PC-9 (cell line): ENCODE results near the gene CACNA1A. TPM values are rescaled to one million over a fixed set of nuclear protein-coding genes. Genes with fewer than 3 reads are reported as not detected.

ENCODE experiments used
- BruUV-seq: library from RNA; stranded (reverse); fragments of 400-500 nt; replicated peaks from 2 replicates; lab custom pipeline; 2021; lab: Mats Ljungman, UMichigan
- CTCF ChIA-PET: fragments of 300-600 bp; sonication (Branson Sonifier 250); formaldehyde crosslinking; loops from one replicate; lab custom pipeline; 2022; ENCODE audit warnings: antibody characterized with exemption; lab: Charles Lee
- POLR2A ChIA-PET: fragments of 300-600 bp; sonication (Branson Sonifier 250); formaldehyde crosslinking; loops from one replicate; lab custom pipeline; 2022; ENCODE audit warnings: antibody characterized with exemption; ENCODE audit not compliant: unreplicated experiment; lab: Charles Lee
- DNase-seq, 2 experiments: peaks; one replicate each; pipeline versions ENCODE4 v3.0.0 to v3.0.0-alpha.2; 2015 to 2022; ENCODE audit warnings: mixed read lengths in 1 of 2
- H2AFZ ChIP-seq: fragments of 200-600 bp; sonication (generic); 2 replicates; pipeline ENCODE4 v1.8.1; 2017; ENCODE audit warnings: antibody characterized with exemption
- H3F3A ChIP-seq: fragments of 200-600 bp; sonication (generic); 2 replicates; pipeline ENCODE4 v1.8.1; 2017; ENCODE audit warnings: antibody characterized with exemption, mild to moderate bottlenecking, low read depth; ENCODE audit not compliant: insufficient read depth
- H3K27ac ChIP-seq: fragments of 200-600 bp; sonication (generic); 2 replicates; pipeline ENCODE4 v1.6.1; 2016; ENCODE audit warnings: mixed run types
- H3K27me3 ChIP-seq: fragments of 200-600 bp; sonication (generic); 2 replicates; pipeline ENCODE4 v1.6.1; 2016; ENCODE audit warnings: low read depth, mixed run types; ENCODE audit not compliant: insufficient read depth
- H3K36me3 ChIP-seq: fragments of 200-600 bp; sonication (generic); 2 replicates; pipeline ENCODE4 v1.6.1; 2016; ENCODE audit warnings: low read depth, mixed run types
- H3K4me1 ChIP-seq: fragments of 200-600 bp; sonication (generic); replicated peaks from 2 replicates; pipeline ENCODE4 v1.6.1; 2016; ENCODE audit warnings: mixed run types; ENCODE audit not compliant: insufficient read depth
- H3K4me2 ChIP-seq: fragments of 200-600 bp; sonication (generic); 2 replicates; pipeline ENCODE4 v1.6.1; 2017; ENCODE audit warnings: mixed run types
- H3K4me3 ChIP-seq: fragments of 200-600 bp; sonication (generic); 2 replicates; pipeline ENCODE4 v1.6.1; 2016; ENCODE audit warnings: mixed run types
- H3K79me2 ChIP-seq: fragments of 200-600 bp; sonication (generic); 2 replicates; pipeline ENCODE4 v1.6.1; 2017; ENCODE audit warnings: low read depth, mixed run types
- H3K9me2 ChIP-seq: fragments of 200-600 bp; sonication (generic); 2 replicates; pipeline ENCODE4 v1.8.1; 2017; ENCODE audit warnings: mild to moderate bottlenecking; ENCODE audit not compliant: insufficient read depth
- H3K9me3 ChIP-seq: fragments of 200-600 bp; sonication (generic); 2 replicates; pipeline ENCODE4 v1.8.1; 2016; ENCODE audit warnings: low read depth; ENCODE audit not compliant: insufficient read depth
- H4K20me1 ChIP-seq: fragments of 200-600 bp; sonication (generic); 2 replicates; pipeline ENCODE4 v1.8.1; 2017; ENCODE audit not compliant: insufficient read depth
- CTCF ChIP-seq: fragments of 200-600 bp; sonication (generic); conservative IDR thresholded peaks from 2 replicates; pipeline ENCODE4 v1.6.1; 2017; ENCODE audit warnings: mixed run types, antibody characterized with exemption, mild to moderate bottlenecking, moderate library complexity
- EZH2 ChIP-seq: fragments of 200-600 bp; sonication (generic); IDR thresholded peaks from 2 replicates; pipeline ENCODE4 v1.8.0; 2017; ENCODE audit warnings: antibody characterized with exemption, low read depth
- intact Hi-C: fragments of 100-400 bp; cut with micrococcal nuclease; formaldehyde crosslinking; loops from one replicate; pipeline ENCODE4 v1.10.0; 2022; ENCODE audit not compliant: unreplicated experiment
- total RNA-seq: library from RNA; stranded (reverse); gene quantifications from 2 replicates; pipeline ENCODE4 v1.2.3, GENCODE V29; 2021

Gene CACNA1A
- total RNA-seq, 1 experiment from 2014 or later = 0.35 TPM

- CTCF ChIA-PET = interaction anchor here (0.6 kb wide), 1 partner anchor 762 kb away, joined by 9 read pairs; no protein-coding TSS in a partner anchor
- Histone ChIP-seq H3K4me3 (no peak overlapping the region), H4K20me1 (no peaks in the 10 kb centered on the region), H3K27ac (no peak overlapping the region), H3K79me2 (no peaks in the 10 kb centered on the region), H3K36me3 (no peaks in the 10 kb centered on the region), H2AFZ (no peak overlapping the region), H3K9me3 (no peaks in the 10 kb centered on the region; the same call in 1 of the 2 replicates), H3K9me2 (no peaks in the 10 kb centered on the region), H3F3A (no peaks in the 10 kb centered on the region), H3K27me3 (peaks cover 47% of the 10 kb centered on the region), H3K4me2 (no peak overlapping the region), H3K4me1 (no peaks in the 10 kb centered on the region)
- no TSS peak for BruUV-seq
- POLR2A ChIA-PET = interaction anchor here (0.5 kb wide), 1 partner anchor 396 kb away, joined by 3 read pairs; no protein-coding TSS in a partner anchor
- no peak for DNase-seq
- TF ChIP-seq EZH2 (no peak), CTCF (no peak)
- intact Hi-C loops = no loop called here
These were observed 14.8 kb upstream of the CACNA1A start for GRCh38 chr19:13521066-13521465.

- Histone ChIP-seq H2AFZ (no peak overlapping the region), H3K27me3 (peaks cover 83% of the 10 kb centered on the region), H3K9me2 (no peaks in the 10 kb centered on the region), H3K27ac (no peak overlapping the region), H3K4me3 (no peak overlapping the region), H3F3A (no peaks in the 10 kb centered on the region), H3K79me2 (no peaks in the 10 kb centered on the region), H3K9me3 (no peaks in the 10 kb centered on the region), H3K4me2 (no peak overlapping the region), H3K36me3 (no peaks in the 10 kb centered on the region), H4K20me1 (no peaks in the 10 kb centered on the region), H3K4me1 (no peaks in the 10 kb centered on the region)
- DNase-seq = no peak
- BruUV-seq = no TSS peak
- POLR2A ChIA-PET = no interaction called here
- TF ChIP-seq CTCF = no peak
- TF ChIP-seq EZH2 = no peak
- intact Hi-C loops = no loop called here
- CTCF ChIA-PET = no interaction called here
These were observed 5.7 kb upstream of the CACNA1A start for GRCh38 chr19:13511947-13512346.

GRCh38 chr19:13507053-13507611, 853 bp upstream of the CACNA1A start:
- Histone ChIP-seq H2AFZ (no peak overlapping the region), H3K27me3 (peaks cover 78% of the 10 kb centered on the region), H3K79me2 (no peaks in the 10 kb centered on the region), H3K9me3 (no peaks in the 10 kb centered on the region), H3K4me2 (no peak overlapping the region), H3K4me3 (no peak overlapping the region), H3K9me2 (no peaks in the 10 kb centered on the region), H3K4me1 (no peaks in the 10 kb centered on the region), H4K20me1 (no peaks in the 10 kb centered on the region), H3K36me3 (no peaks in the 10 kb centered on the region), H3K27ac (no peak overlapping the region), H3F3A (no peaks in the 10 kb centered on the region)
- CTCF ChIA-PET = no interaction called here
- BruUV-seq = no TSS peak
- no peak for TF ChIP-seq EZH2
- TF ChIP-seq CTCF = no peak
- DNase-seq = no peak
- POLR2A ChIA-PET = no interaction called here
- intact Hi-C loops = no loop called here
